Measurements from ENCODE around the gene UBE2Z.
"Not testable (repeated sequence)": the region's sequence is repeated elsewhere in the genome, so short reads cannot be mapped to it uniquely, and the experiment has no call there.

The UBE2Z gene

DNA sequence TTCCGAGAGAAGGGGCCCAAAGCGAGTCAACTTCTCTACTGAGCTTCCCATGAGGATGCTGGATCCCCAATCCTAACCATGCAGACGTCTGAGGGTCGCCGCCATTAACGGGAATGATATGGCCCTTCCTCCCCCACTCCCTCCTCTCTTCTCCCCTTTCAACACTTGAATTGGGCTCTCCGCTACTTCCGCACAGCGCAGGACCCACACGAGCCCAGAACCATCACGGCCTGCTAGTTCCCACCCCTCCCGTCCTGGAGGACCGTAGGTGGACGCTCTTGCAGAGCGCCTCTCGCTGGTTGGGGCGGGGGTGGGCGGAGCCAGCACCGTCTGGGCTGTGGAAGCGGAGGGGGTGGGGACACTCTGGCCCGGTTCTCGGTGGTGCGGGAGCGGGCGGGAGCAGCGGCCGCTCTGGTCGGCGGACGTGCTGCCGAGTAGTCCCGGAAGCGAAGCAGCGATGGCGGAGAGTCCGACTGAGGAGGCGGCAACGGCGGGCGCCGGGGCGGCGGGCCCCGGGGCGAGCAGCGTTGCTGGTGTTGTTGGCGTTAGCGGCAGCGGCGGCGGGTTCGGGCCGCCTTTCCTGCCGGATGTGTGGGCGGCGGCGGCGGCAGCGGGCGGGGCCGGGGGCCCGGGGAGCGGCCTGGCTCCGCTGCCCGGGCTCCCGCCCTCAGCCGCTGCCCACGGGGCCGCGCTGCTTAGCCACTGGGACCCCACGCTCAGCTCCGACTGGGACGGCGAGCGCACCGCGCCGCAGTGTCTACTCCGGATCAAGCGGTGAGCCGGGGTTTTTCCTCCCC is at the start of gene UBE2Z:
TSS of gene UBE2Z (plus strand) at position 361 of the 797 bp plus-strand sequence. CDS start at position 458, 97 bp downstream.
- DNase-seq, result peak; percentile 92

DNA sequence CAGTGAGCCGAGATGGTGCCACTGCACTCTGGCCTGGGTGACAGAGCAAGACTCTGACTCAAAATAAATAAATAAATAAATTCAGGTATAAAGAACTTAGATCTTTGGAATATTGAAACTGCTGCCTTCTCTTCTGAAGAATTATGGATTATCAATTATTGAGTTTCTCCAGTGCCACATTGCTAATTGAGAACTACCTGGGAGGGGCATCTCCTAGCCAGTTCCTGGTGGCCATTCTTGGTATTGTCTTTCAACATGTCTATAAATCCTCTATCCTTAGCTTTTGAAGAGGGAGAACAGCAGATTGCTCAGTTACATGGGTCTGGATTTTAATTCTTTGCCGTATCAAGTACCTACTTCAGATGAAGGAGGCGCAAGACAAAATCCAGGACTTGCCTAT is 48.2 kb upstream of the UBE2Z start:
- no peak for DNase-seq

DNA sequence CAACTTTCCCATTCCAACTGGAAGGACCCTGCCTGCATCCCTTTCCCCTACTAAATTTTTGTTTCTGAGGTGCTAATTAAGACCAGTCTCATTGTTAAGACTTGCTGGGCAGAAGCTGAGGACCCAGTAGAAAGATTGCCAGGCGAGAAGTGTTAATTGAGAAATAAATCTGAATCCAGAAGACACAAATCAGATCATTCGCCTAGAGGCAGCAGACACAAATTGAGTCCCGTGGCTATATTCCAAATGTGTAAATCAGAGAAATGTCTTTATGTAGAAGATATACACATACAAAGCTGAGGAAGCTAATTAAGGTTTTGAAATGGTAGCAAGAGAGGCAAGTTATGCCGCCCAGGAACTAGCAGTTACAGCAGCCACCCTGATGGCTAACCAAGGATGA is 47.8 kb upstream of the UBE2Z start:
- no peak for DNase-seq

DNA sequence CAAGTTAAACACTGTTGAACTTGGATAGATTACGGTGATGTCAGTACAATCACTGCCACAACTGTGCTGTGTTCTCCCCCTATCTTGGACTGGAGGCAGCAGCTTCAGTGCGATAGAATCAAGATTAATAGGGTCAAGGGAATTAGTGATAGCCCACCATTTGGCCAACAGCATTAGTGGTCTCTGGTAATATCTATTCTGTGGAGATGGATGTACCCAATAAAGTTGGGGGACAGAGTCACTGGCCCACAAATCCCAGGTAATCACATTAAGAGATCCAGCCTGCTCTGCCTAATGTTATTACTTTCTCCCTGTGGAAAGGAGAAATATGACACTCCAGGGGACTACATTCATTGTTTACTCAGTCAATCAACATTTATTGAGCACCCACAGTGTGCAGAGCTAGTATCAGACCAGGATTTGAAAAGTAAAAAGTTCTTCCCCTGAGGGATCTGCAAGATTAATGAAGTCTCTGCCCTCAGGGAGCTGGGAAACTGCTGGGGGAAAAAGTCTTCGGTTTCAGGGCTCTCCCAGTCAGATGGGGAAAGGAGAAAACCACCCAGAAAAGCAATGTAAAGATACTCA is 39.2 kb upstream of the UBE2Z start:
- no peak for DNase-seq

DNA sequence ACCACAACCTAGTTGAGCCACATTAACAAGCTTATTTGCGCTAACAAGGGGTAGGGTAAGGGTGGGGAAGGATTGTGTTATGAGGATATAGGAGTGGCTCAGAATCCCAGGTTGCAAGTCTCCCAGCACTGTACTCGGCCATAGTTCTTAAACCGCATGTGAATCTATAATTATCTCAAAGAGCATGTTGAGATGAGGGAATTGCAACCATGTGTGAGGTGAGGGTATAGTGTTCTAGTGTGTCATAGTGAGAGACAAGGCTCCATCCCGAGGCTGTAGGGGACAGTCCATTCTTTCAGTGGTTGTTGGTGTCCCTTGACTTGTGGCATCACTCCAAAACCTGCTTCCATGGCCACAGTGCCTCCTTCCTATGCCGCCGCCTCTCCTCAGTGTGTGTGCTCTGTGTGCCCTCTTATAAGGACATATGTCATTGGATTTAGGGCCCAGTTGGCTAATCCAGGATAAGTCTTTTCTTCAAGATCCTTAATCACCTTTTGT is 38.3 kb upstream of the UBE2Z start:
- no peak for DNase-seq

DNA sequence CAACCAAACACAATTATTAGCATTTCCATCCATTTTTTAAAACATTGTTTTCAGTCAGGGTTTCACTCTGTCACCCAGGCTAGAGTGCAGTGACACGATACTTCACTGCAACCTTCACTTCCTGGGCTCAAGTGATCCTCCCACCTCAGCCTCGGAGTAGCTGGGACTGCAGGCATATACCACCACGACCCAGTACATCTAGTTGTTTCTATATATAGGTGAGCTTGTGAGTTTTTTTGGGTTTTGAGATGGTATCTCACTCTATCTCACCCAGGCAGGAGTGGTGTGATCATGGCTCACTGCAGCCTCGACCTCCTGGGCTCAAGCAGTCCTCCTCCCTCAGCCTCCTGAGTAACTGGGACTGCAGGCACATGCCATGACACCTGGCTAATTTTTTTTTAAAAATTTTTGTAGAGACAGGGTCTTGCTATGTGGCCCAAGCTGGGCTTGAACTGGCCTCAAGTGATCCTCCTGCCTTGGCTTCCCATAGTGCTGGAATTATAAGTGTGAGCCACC is 37.1 kb upstream of the UBE2Z start:
- no peak for DNase-seq

DNA sequence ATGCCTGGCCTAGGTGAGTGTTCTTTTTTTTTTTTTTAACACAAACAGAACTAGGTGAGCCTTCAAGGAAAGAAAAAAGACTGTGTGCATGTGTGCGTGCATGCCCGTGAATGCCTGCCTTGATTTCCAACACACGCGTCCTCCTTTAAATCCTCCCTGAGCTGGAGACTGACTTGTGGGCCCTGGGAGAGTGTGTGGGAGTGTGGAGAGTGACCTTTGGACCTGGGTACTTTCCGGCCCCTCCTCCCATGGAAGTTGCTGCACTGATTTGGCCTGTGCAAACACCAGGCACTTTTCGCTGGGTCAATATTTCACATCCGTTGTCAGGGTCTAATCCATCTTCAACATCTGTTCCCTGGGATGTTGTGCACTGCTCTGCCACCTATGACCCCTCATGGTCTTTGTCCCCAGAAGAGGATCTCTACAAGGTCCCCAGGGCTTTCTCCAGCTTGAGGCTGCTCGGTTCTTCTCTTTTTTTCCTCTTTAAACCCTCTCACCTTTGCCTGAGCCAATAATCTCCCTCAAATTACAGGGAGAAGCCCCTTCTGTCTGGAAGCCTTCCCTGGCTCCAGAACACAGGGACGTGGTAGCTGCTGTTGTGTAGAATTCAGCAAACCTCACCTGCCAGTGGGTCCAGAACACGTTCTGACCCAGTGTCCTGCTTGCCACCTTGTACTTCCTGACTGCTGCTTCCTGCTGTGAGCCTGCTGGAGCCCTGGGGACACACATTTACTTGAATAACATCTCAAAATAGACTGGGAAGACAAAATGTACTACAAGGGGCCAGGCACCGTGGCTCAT is 36.5 kb upstream of the UBE2Z start:
- no peak for DNase-seq

DNA sequence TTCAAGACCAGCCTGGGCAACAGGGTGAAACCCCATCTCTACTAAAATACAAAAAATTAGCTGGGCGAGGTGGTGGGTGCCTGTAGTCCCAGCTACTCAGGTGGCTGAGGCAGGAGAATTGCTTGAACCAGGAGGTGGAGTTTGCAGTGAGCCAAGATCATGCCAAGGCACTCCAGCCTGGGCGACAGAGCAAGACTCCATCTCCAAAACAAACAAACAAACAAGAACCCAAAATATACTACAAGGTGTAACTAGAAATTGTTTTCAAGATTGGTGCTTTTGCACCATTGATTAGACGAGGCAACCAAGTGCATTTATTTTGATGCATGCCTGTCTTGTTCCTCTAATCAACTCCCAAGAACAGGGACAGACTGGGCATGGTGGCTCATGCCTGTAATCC is 35.8 kb upstream of the UBE2Z start:
- DNase-seq, result not testable (repeated sequence)

DNA sequence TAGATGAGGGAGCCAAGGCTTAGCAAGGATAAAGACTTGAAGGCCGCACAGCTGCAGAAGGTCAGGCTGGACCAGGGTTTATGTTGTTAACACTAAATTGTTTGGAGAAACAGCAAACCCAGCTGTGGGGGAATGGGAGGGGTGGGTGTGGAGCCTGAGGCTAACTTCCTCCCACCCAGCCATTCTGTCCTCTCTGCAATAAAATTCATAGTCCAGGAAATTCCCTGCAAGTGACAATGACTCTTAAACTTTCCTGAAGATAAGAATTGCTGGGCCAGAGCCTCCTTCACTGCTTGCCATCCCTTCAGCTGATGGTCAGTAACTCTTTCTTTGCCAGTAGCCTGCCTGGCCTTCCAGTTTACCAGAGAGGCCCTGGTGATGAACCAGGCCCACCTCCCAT is 35.0 kb upstream of the UBE2Z start:
- DNase-seq, result no peak

DNA sequence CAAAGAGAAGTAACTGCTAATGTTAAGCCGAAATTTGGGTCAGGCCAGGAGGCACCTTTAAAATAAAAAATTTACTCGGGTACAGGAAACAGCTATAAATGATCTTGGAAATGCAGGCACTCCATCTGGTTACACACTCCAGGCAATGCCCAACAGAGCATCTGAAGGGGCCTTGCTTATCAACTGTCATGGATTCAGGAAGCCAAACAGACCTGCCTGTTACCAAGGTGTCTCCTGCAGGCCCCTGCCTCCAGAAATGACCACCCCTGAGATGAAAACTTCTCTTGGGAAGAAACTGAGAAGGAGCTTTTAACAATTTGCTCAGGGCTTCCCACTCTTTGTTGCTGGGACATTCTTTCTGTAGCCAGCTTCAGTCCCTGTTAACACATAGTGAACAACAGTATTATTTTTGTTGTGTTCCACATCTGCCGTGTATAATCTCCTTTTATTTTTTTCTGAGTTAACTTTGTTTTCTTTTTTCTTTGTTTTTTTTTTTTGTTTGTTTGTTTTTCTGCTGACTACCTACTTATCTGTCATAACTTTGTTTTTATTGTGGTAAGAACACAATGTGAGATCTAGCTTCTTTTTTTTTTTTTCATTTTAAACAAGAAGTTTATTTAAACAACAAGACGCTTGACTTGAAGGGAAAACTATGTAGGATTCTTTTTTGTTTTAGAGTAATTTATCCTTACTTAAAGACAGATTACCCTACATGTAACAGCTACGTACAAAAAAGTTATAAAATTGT is 34.3 kb upstream of the UBE2Z start:
- no peak for DNase-seq

DNA sequence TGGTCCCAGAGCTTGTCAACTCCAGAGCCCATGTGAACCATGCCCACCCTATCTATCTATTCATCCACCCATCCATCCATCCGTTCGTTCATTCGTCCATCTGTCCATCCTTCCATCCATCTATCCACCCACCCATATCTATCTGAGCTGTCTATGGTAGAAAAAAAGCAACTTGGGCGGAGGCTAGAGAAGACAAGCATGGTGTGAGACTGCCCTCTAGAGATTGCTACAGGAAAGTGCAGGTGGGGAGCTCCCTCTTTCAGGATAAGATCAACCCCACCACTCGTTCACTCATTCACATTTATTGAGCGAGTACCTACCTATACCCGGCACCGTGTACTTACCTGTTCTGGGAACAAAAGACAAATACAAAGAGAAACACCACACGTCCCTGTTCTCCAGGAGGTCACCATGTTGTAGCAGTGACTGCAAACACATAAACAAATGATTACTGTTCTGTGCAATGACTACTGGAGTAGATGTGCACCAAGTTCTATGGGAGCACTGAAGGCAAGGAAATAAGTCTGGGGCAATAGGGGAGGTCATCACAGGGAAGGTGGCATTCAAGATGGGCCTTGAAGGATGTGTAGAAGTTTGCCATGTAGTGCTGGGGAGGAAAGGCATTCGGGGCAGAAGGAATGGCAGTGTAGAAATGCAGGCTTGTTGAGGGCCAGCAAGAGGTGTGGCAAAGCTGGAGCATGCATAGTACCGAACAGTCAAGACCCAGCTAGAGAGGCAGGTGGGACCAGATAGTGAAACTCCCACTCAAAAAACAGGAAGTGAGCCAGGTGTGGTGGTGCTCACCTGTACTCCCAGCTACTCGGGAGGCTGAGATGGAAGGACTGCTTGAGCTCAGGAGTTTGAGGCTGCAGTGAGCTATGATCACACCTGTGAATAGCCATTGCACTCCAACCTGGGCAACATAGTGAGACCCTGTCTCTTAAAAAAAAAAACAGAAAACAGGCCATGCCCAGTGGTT is 29.0 kb upstream of the UBE2Z start:
- DNase-seq, result peak; percentile 75

DNA sequence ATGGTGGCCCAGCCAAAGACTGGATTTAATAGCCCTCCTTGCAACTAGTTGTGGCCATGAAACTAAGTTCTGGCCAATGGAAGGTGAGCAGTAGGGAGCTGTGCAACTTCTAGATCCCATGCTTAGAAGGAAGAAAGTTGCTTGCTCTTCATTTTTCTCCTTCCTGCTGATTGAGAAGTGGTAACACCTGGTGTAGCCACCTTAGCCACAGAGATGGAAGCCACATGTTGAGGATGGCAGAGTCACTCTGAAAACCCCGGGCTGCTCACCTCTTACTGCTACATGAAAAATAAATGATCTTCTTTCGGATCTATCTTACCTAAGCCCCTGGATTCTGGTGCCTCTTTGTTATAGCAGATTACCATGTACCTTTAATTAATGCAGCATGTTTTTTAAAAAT is 25.9 kb upstream of the UBE2Z start:
- DNase-seq, result no peak

DNA sequence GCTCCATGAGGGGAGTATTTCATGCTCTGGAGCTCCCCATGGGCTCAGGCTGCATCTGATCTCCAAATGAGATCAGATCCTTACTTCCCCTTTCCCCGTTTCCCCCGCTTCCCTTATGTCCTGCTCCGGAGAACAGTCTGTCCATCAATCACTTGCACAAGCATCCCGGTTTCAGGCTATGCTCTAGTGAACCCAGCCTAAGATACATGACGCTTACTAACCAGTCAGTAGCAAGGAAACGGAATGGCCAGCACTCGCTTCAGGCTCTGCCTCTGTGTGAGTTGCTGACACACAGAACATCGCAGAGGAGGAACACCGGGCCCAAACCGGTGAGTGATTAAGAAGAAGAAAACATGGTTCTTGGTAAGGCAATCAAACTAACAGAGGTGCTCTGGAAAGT is 25.0 kb upstream of the UBE2Z start:
- DNase-seq, result no peak

DNA sequence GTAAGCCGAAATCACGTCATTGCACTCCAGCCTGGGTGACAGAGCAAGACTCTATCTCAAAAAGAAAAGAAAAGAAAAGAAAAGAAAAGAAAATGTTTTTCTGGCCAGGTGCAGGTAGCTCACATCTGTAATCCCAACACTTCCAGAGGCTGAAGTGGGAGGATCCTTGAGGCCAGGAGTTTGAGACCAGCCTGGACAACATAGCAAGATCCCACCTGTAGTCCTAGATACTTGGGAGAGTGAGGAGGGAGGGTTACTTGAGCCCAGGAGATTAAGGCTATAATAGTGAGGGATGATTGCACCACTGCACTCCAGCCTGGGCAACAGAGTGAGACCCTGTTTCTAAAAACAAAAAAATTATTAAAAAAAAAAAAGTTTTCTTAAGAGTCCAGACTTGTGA is 18.1 kb upstream of the UBE2Z start:
- no peak for DNase-seq

DNA sequence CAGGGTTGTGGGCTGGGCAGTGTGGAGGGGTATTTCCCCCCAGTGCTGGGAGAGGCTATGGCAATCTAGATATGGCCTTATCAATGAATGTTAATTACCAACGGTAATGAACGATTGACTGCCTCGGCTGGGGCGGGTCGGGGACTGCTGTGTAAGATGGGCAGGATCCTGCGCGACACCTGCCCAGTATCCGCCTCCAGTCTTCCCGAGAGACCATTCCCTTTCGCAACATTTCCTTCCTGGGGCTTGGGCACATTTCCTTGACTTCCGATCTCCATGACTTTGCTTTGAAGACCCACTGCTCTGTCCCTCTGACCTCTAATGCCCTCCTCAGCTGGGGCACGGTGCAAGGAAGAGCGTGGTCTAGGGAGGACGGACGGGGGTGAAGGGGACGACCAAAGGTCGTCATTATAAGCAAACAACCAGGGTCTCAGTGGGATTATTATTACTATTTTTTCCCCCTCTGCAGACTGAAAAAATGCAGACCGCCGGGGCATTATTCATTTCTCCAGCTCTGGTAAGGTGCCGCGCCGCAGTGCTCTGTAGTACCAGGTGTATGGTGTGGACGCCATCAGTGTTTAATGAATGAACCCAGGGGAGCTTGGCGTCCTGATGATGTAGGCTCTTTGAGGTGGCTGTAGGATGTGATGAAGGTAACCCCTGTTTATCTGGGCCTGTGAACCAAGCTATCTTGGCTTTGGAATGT is 15.1 kb upstream of the UBE2Z start:
- peak; percentile 63 for DNase-seq

DNA sequence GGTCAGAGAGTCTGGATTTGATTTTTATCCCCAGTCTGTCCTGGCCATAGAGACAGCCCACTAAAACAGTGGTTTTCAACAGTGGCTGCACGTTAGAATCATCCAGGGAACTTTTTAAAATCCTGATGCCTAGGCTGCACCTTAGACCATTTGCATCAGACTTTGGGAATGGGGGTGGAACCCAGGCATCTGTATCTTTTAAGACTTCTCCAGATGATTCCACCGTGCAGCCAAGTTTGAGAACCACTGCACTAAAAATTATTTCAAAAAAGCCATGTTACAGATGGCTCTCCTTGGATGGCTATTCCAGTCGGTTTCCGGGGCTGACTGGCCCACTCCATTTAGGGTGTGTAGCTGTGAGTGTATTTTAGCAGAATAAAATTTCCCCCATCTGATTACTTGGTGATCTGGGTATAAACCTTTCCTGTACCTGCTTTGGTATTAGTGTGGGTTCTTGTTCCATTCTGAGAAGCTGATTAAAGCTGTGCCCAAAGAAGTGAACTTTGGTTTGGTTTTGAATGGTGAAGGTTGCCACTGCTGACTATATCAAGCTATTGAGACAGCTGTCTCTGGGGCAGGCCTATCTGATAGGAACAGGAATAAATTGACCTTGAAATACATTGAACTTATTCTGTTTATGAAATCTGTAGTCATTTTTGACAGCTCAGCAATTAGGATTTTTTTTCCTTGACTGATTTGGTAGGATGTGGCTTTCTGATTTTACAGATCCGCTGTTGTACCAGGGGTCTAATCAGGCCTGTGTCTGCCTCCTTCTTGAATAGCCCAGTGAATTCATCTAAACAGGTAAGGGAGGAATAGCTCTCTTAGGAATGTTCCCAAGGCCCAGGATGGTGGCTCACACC is 14.3 kb upstream of the UBE2Z start:
- no peak for DNase-seq

DNA sequence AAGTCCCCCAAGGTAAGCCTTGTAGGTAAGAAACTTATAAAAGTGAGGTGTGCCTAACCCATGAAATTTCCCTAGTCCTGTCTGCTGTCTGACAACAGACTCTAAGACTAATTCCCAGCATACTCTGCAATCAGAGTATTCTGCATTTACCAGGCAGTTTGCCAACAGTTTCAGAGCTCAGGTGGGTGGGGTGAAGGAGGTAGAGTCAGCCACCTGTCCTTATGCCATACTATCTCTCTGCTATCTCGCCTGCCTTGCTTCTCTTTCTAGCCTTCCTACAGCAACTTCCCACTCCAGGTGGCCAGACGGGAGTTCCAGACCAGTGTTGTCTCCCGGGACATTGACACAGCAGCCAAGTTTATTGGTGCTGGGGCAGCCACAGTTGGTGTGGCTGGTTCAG is 13.3 kb upstream of the UBE2Z start:
- DNase-seq, result peak; percentile 95

DNA sequence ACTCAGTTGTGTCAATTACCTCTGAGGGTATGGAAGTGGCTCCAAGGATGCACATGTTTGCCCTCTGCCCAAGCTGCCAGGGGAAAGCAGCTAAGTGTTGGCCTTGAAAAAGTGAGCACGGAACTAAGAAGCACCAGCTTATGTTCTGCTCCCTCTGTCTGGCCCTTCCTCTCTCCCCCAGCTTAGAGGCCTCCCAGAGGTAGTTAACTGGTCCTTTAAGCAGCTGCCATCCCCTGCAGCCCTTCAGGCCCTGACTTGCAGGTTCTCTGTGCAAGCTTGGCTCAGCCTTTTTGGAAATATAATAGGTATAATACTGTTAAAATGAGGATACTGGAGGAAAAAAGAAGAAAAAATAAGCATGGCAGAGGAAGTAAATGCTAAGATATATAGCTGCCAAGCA is 7.0 kb upstream of the UBE2Z start:
- DNase-seq, result peak; percentile 28

DNA sequence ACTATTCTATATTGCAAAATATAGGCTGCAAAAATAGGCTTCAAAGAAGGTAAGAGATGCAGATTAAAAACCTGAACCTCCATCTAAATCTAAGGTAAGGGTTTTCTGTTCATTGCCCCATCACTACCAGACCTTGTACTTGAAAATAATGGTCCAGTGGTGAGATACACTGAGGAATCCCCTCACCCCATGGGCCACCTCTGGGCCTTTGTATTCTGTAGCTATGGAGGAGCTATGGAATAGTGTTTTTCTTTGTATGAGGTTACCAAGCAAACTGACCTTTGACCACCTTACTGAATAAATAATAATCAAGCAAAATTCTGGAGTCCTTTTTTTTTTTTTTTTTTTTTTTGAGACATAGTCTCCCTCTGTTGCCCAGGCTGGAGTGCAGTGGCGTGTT is 4.8 kb upstream of the UBE2Z start:
- DNase-seq, result no peak

DNA sequence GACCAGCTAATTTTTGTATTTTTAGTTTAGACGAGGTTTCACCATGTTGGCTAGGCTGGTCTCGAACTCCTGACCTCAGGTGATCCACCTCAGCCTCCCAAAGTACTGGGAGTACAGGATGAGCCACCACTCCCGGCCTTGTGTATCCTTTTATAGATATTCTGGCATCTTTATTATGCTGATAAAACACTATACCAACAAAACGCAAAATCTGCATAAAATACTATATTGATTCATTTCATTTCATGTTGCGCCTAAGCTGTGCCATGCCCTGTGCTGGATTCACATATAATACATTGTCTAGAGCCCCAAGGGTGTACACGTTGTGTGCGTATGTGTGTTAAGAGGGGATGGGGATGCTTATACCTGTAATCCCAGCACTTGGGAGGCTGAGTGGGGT is 3.8 kb upstream of the UBE2Z start:
- no peak for DNase-seq
